NT2/D1 (cell line): ENCODE measurements around the gene KIAA1958.
"Not testable (repeated sequence)": the region's sequence is repeated elsewhere in the genome, so short reads cannot be mapped to it uniquely, and the experiment has no call there.

ENCODE experiments used
- YY1 ChIP-seq: IDR thresholded peaks from 2 replicates; pipeline ENCODE4 v1.6.1; 2011; ENCODE audit not compliant: insufficient read length, insufficient read depth
- ZNF274 ChIP-seq: IDR thresholded peaks from 2 replicates; pipeline ENCODE4 v1.6.1; 2011; ENCODE audit warnings: mild to moderate bottlenecking, low read depth, low read length

- TF ChIP-seq YY1, ZNF274: not testable (repeated sequence)
Measured at GRCh38 chr9:112673221-112673620, 186.6 kb downstream of the KIAA1958 start.
